ENCODE data around the gene NCAPG. TPM values are rescaled to one million over a fixed set of nuclear protein-coding genes. Genes with fewer than 3 reads are reported as not detected.
A peak's percentile ranks its signal among the peaks of the same experiment; 100 is the strongest.

Gene NCAPG
- total RNA-seq, 2 experiments from 2014 or later: 59.1 to 66.6 TPM

GRCh38 chr4:17780501-17781299, 30.1 kb upstream of the NCAPG start:
- POLR2A ChIA-PET: no interaction called here
- no peaks in the 10 kb centered on the region for H3K9me3 Mint-ChIP-seq
- peaks cover 5% of the 10 kb centered on the region for H3K4me1 Mint-ChIP-seq
- H3K4me3 Mint-ChIP-seq: peak overlapping the region; percentile 23
- DNase-seq (no peak), ATAC-seq (ENCODE audit: low read depth) (no peak)
- no peaks in the 10 kb centered on the region for H3K36me3 Mint-ChIP-seq
- H3K27ac Mint-ChIP-seq: no peak overlapping the region
- peaks cover 55% of the 10 kb centered on the region for H3K27me3 Mint-ChIP-seq

GRCh38 chr4:17781300-17782287, 29.2 kb upstream of the NCAPG start, which contains the start of gene FAM184B:
TSS of gene FAM184B (minus strand) at chr4:17781621. CDS start at chr4:17781299, 322 bp downstream.
- H3K27ac Mint-ChIP-seq: no peak within 1 kb of the TSS
- H3K9me3 Mint-ChIP-seq: no peaks in the 10 kb centered on the region
- peaks cover 8% of the 10 kb centered on the region for H3K4me1 Mint-ChIP-seq
- peak; percentile 36 for ATAC-seq (ENCODE audit: low read depth)
- DNase-seq: peak; percentile 34
- H3K27me3 Mint-ChIP-seq: peaks cover 56% of the 10 kb centered on the region
- peak within 1 kb of the TSS; percentile 23 for H3K4me3 Mint-ChIP-seq
- H3K36me3 Mint-ChIP-seq: no peaks in the 10 kb centered on the region
- POLR2A ChIA-PET: no interaction called here

GRCh38 chr4:17785858-17786257, 24.9 kb upstream of the NCAPG start:
- H3K27ac Mint-ChIP-seq: no peak overlapping the region

GRCh38 chr4:17786567-17786966, 24.2 kb upstream of the NCAPG start:
- peaks cover 6% of the 10 kb centered on the region for H3K4me1 Mint-ChIP-seq
- H3K27ac Mint-ChIP-seq: no peak overlapping the region
- H3K36me3 Mint-ChIP-seq: peaks cover 16% of the 10 kb centered on the region
- peaks cover 21% of the 10 kb centered on the region for H3K27me3 Mint-ChIP-seq
- POLR2A ChIA-PET: no interaction called here
- ATAC-seq (ENCODE audit: low read depth) (no peak), DNase-seq (no peak)
- no peak overlapping the region for H3K4me3 Mint-ChIP-seq
- no peaks in the 10 kb centered on the region for H3K9me3 Mint-ChIP-seq

More at GRCh38 chr4:17785858-17786257, 24.9 kb upstream of the NCAPG start:
- peaks cover 7% of the 10 kb centered on the region for H3K4me1 Mint-ChIP-seq
- H3K4me3 Mint-ChIP-seq: no peak overlapping the region
- no peak for DNase-seq
- POLR2A ChIA-PET: no interaction called here
- no peak for ATAC-seq (ENCODE audit: low read depth)
- peaks cover 13% of the 10 kb centered on the region for H3K36me3 Mint-ChIP-seq
- no peaks in the 10 kb centered on the region for H3K9me3 Mint-ChIP-seq
- H3K27me3 Mint-ChIP-seq: peaks cover 24% of the 10 kb centered on the region

GRCh38 chr4:17787315-17787714, 23.5 kb upstream of the NCAPG start:
- POLR2A ChIA-PET: no interaction called here

GRCh38 chr4:17788956-17789355, 21.8 kb upstream of the NCAPG start:
- peaks cover 5% of the 10 kb centered on the region for H3K4me1 Mint-ChIP-seq
- H3K4me3 Mint-ChIP-seq: no peak overlapping the region
- peaks cover 28% of the 10 kb centered on the region for H3K36me3 Mint-ChIP-seq
- no peaks in the 10 kb centered on the region for H3K9me3 Mint-ChIP-seq
- ATAC-seq (ENCODE audit: low read depth) (no peak), DNase-seq (no peak)
- POLR2A ChIA-PET: no interaction called here
- peaks cover 5% of the 10 kb centered on the region for H3K27me3 Mint-ChIP-seq
- H3K27ac Mint-ChIP-seq: no peak overlapping the region

More at GRCh38 chr4:17787315-17787714, 23.5 kb upstream of the NCAPG start:
- DNase-seq (no peak), ATAC-seq (ENCODE audit: low read depth) (no peak)
- no peak overlapping the region for H3K4me3 Mint-ChIP-seq
- H3K4me1 Mint-ChIP-seq: peaks cover 5% of the 10 kb centered on the region
- no peaks in the 10 kb centered on the region for H3K9me3 Mint-ChIP-seq
- H3K27me3 Mint-ChIP-seq: peaks cover 13% of the 10 kb centered on the region
- H3K27ac Mint-ChIP-seq: no peak overlapping the region
- peaks cover 22% of the 10 kb centered on the region for H3K36me3 Mint-ChIP-seq

- ATAC-seq (ENCODE audit: low read depth) (no peak), DNase-seq (no peak)
- no peaks in the 10 kb centered on the region for H3K9me3 Mint-ChIP-seq
- H3K27ac Mint-ChIP-seq: no peak overlapping the region
- no peaks in the 10 kb centered on the region for H3K4me1 Mint-ChIP-seq
- POLR2A ChIA-PET: no interaction called here
- no peaks in the 10 kb centered on the region for H3K27me3 Mint-ChIP-seq
- no peak overlapping the region for H3K4me3 Mint-ChIP-seq
- peaks cover 33% of the 10 kb centered on the region for H3K36me3 Mint-ChIP-seq
These were observed 16.0 kb upstream of the NCAPG start for GRCh38 chr4:17794730-17795129.

- Mint-ChIP-seq H3K9me3 (no peaks in the 10 kb centered on the region), H3K27ac (no peak overlapping the region), H3K4me3 (no peak overlapping the region), H3K4me1 (no peaks in the 10 kb centered on the region), H3K27me3 (no peaks in the 10 kb centered on the region), H3K36me3 (peaks cover 31% of the 10 kb centered on the region)
- DNase-seq (no peak), ATAC-seq (ENCODE audit: low read depth) (no peak)
- POLR2A ChIA-PET: interaction anchor here (3.7 kb wide), 1 partner anchor 12 kb away, joined by 22 read pairs; the partner anchor contains the start of genes DCAF16 and NCAPG
These were observed 13.0 kb upstream of the NCAPG start for GRCh38 chr4:17797808-17798207.

GRCh38 chr4:17805580-17806155, 5.1 kb upstream of the NCAPG start:
- H3K27me3 Mint-ChIP-seq: no peaks in the 10 kb centered on the region
- no peak for DNase-seq
- peaks cover 32% of the 10 kb centered on the region for H3K36me3 Mint-ChIP-seq
- H3K9me3 Mint-ChIP-seq: no peaks in the 10 kb centered on the region
- peaks cover 28% of the 10 kb centered on the region for H3K4me1 Mint-ChIP-seq
- POLR2A ChIA-PET: interaction anchor here (1.1 kb wide), 1 partner anchor 153 kb away, joined by 4 read pairs; no protein-coding TSS in a partner anchor
- ATAC-seq (ENCODE audit: low read depth): no peak
- H3K27ac Mint-ChIP-seq: no peak overlapping the region
- H3K4me3 Mint-ChIP-seq: no peak overlapping the region

GRCh38 chr4:17807446-17807845, 3.3 kb upstream of the NCAPG start:
- no peak for DNase-seq
- Mint-ChIP-seq H3K36me3 (peaks cover 30% of the 10 kb centered on the region), H3K4me3 (peak overlapping the region; percentile 92), H3K4me1 (peaks cover 32% of the 10 kb centered on the region), H3K27ac (no peak overlapping the region), H3K27me3 (no peaks in the 10 kb centered on the region), H3K9me3 (no peaks in the 10 kb centered on the region)
- no peak for ATAC-seq (ENCODE audit: low read depth)
- POLR2A ChIA-PET: no interaction called here

- Mint-ChIP-seq H3K36me3 (peaks cover 20% of the 10 kb centered on the region), H3K27me3 (no peaks in the 10 kb centered on the region)
These were observed 1.1 kb upstream of the NCAPG start for GRCh38 chr4:17809667-17810066.

GRCh38 chr4:17811078-17811603, 362 bp downstream of the NCAPG start:
- no peaks in the 10 kb centered on the region for H3K27me3 Mint-ChIP-seq
- ATAC-seq (ENCODE audit: low read depth) (peak; percentile 35), DNase-seq (no peak)
- peak overlapping the region; percentile 99 for H3K27ac Mint-ChIP-seq
- H3K36me3 Mint-ChIP-seq: peaks cover 29% of the 10 kb centered on the region
- peaks cover 31% of the 10 kb centered on the region for H3K4me1 Mint-ChIP-seq
- H3K9me3 Mint-ChIP-seq: no peaks in the 10 kb centered on the region
- POLR2A ChIA-PET: interaction anchor here (0.6 to 3.5 kb wide), 8 partner anchors 12 to 475 kb away, joined by 3 to 64 read pairs (median 7); partner anchors contain the start of genes LAP3 and MED28
- peak overlapping the region; percentile 92 for H3K4me3 Mint-ChIP-seq

More at GRCh38 chr4:17809667-17810066, 1.1 kb upstream of the NCAPG start:
- Mint-ChIP-seq H3K27ac (peak overlapping the region; percentile 99), H3K4me3 (peak overlapping the region; percentile 92), H3K4me1 (peaks cover 36% of the 10 kb centered on the region), H3K9me3 (no peaks in the 10 kb centered on the region)
- no peak for DNase-seq
- POLR2A ChIA-PET: interaction anchor here (0.6 to 3.5 kb wide), 11 partner anchors 11 to 260 kb away, joined by 3 to 64 read pairs (median 4); partner anchors contain the start of genes LAP3 and MED28
- no peak for ATAC-seq (ENCODE audit: low read depth)

Data from activated naive CD8-positive, alpha-beta T cell treated with anti-CD3 and anti-CD28 coated beads, Interleukin-2, amount 10 ng/mL, durations not matched to agents 7 days and 5 days (primary cell).